NOMO-1 treated with DMSO at 0.1 percent for 48 hours (cell line): ENCODE data around the gene ACTR8.

Source experiments
- DNase-seq: peaks from one replicate; lab custom pipeline; 2025; ENCODE audit not compliant: unreplicated experiment; lab: John Stamatoyannopoulos, UW

ACTR8 gene

DNA sequence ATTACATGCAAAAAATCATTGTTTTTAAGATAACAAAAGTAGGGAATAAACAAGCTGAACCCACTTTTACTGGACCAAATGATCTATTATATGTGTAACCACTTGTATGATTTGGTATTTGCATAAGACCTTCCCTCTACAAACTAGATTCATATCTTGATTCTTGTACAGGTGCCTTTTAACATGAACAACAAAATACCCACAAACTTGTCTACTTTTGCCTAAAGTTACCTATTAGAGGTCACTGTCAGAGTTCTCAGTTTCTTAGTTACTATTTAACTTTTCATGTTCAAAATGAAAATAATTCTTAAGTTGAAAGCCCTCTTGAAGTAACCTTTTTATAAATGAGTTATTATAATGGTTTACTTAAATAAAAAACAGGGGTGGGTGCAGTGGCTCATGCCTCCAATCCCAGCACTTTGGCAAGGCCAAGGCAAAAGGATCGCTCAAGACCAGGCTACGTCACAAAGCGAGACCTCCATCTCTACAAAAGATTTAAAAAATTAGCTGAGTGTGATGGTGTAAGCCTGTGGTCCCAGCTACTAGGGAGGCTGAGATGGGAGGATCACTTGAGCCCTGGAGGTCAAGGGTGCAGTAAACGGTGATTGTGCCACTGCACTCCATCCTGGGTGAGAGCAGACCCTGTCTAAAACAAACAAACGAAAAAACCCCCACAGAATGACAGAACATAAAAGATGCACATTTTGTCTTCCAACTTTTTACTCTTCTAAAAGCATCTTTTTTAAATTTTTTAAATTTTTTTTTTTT, 16.0 kb downstream of the ACTR8 start:
- DNase-seq, result no peak

DNA sequence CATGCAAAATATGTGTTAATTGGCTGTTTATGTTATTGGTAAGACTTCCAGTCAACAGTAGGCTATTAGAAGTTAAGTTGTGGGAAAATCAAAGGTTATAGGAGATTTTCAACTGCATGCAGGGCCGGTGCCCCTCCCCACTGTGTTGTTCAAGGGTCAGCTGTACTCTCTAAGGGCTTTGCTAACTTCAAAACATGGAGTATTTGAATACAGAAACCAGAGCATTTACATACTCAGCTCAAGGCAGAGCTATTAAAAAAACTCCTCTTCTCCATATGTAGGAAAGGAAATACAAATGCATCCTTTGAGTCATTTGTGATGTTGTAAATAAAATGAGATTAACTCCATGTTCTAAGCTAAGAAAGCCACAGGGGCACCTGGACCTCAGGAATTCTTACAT, 18.8 kb downstream of the ACTR8 start:
- no peak for DNase-seq

DNA sequence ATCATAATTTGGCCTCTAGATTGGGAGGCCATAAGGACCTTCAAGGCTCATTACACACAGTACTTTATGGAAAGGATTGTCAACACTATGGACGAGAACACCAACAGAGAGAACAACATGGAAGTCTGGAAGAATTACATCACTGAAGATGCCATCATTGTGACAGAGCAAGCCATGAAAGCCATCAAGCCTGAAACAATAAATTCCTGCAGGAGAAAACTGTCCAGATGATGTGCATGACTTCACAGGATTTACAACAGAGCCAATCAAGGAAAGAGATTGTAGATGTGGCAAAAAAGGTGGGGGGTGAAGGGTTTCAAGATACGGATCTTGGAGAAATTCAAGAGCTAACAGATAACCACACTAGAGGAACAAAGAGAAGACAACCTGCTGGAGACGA, 19.7 kb downstream of the ACTR8 start:
- DNase-seq, result no peak

DNA sequence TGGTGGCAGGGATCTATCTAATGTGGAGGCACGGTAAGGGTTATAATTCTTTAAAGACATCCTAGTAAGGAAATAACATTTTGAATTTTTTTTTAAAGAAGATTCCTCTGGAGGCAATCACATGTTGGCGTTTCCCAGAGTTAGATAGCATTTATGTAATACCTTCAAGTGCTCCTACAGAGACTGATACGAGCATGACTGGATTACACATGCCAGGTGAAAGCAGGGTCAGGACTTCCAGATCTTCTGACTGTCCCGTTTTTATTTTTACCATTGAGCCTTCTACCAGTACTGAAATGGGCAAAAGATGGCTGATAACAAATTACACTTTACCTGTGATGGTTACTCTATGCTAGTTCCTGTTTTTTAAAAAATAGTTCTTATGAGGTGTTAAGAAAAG, 21.8 kb downstream of the ACTR8 start:
- no peak for DNase-seq

DNA sequence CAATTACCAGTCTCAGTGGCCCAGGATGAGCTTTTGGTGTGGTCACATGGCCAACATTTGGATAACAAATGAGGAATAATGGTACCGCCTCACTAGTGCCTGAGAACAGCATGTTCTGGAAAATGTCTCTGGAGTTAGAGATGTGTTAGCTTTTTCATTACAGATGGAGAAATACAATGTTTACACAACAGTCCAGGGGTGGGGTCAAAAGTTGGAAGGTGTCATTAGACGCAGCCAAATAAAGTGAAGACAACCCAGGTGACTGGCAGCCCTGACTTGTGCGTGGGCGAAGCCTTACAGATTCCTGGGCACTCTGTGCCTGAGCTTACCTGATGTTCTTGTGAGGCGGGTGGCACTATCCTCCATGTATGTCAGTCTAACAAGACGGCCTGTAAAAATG, 22.8 kb downstream of the ACTR8 start:
- no peak for DNase-seq

DNA sequence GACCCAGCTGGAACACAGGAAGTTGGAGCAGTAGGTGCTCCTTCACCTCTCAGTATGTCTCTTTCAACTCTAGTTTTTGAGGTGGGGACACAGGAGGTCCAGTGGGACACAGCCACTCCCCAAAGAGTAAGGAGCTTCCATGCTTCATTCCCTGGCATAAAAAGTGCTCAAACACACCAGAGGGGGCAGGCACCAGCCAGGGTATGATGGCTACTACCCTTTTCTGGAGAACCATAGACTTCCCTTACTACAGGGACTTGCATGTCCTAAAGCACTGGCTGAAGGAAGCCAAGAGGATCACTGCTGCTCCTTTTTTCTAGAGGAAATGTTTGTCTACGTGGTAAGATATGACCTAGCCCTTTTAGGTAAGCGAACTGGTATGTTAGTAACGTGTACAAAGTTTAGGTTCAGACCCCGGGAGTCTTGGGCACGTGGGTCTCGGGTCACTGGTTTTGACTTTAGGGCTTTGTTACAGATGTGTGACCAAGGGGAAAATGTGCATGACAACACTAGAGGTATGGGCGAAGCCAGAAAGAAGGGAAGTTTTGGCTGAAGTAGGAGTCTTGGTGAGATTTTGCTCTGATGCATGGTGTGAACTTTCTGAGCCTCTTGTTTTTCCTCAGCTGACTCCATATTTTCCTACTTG, 23.7 kb downstream of the ACTR8 start:
- DNase-seq, result no peak

DNA sequence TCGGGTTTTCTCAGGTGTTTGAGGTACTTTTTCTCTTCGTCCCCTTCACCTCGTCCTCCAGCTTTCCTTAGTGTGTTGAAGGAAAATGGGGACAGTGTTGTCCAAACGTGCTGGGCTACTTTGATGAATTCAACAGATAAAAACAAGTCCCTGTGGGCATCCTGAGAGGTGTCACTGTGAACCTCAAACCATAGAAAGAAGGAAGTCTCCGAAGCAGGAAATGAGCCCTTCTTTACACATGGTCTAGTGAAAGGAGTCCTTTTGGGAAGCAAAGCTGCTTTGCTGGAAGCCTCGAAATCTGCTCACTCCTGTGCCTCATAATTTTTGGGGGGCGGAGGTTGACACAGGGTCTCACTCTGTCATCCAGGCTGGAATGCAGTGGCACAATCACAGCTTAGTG, 25.0 kb downstream of the ACTR8 start:
- DNase-seq, result no peak

DNA sequence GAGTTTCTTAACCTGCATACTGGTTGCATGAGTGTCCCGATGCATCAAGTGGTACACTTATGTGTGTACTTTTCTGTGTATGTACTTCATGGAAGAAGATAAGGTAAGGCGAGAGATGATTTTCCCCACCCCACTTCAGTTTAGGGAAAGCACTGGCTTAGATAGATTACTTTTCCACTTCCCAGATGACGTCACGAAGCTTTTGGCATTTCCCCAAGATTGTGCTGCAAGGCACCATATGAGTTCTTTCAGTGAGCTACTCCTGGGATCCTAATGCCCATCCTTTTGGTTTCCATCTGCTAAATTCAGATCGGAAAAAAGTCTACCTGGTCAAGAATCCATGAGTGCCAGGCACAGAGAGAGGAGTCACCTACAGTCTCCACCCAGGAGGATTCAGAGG, 31.1 kb downstream of the ACTR8 start:
- DNase-seq, result no peak

DNA sequence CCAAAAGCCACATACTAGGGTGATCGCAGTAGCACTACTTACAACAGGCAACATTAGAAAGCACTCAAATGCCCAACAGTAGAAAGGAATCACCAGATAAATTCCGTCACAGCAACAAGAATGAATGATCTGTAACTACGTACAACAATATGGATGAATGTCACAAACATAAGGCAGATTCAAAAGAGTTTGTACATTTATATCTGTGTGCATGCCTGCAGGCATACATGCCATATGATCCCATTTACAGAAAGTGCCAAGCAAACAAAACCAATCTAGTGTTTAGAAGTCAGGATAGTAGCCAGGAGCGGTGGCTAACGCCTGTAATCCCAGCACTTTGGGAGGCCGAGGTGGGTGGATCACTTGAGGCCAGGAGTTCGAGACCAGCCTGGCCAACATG, 32.0 kb downstream of the ACTR8 start:
- DNase-seq, result no peak

DNA sequence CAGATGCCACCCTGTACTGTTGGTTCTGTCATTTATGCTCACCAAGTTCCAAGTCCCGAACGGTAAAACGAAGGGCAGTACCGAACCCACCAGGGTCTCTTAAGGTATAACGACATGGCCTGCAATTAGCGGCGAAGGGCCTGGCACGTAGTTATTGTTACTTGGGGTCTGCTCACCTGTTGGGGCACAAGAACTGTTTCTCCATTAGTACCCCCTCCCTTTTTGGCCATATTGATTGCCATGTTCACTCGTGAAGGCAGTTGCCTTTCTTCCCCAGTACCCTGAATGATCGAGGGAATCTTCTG, 35.1 kb downstream of the ACTR8 start:
- no peak for DNase-seq

DNA sequence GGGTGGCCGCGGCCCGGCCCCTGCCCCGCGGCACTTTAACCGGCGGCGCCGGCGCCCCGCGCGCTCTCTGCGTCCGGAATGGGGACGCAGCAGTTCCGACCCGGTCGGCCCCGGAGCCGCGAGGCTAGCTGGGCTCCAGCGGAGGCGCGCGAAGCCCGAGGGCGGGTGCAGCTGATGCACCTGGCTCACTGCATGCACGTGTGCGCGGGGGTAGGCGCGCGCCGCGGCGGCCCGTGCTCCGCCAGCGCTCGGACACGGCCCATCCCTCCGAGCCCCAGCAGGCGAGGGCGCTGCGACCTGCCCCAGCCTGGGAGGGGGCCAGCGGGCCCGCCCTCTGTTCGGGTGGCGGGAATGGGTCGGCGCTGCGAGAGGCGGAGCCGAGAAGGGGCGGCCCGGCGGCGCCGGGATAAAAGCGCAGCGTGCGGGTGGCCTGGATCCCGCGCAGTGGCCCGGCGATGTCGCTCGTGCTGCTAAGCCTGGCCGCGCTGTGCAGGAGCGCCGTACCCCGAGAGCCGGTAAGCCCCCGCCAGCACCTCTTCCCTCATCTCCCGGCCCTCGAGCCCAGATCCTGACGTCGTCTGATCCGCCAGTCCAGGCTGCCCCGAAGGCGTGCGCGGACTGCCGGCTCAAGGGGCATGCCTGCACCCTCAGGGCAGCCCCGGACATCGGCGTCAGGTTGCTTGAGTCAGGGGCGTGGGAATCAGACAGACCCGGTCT, 35.7 kb downstream of the ACTR8 start, which contains the start of the genes CHDH and IL17RB:
Gene CHDH (minus strand): TSS at position 286 of the 717 bp plus-strand sequence. CDS start 22,411 bp downstream, outside the sequence.
Gene IL17RB (plus strand): TSS at position 435 of the 717 bp plus-strand sequence. CDS start 21 bp downstream, at position 456.
- no peak for DNase-seq

DNA sequence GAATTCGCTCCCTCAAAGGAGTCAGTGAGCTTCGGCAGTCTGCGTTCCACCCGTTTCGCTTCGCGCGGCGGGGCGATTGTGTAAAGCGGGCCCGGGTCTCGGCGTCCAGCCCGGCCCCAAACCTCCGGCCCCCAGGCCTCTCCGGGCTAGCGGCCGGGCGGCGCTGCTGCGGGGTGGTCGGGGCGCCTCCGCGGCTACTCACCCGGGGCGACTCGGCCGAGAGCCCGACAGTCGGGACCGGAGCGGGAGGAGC, 36.1 kb downstream of the ACTR8 start:
- no peak for DNase-seq

DNA sequence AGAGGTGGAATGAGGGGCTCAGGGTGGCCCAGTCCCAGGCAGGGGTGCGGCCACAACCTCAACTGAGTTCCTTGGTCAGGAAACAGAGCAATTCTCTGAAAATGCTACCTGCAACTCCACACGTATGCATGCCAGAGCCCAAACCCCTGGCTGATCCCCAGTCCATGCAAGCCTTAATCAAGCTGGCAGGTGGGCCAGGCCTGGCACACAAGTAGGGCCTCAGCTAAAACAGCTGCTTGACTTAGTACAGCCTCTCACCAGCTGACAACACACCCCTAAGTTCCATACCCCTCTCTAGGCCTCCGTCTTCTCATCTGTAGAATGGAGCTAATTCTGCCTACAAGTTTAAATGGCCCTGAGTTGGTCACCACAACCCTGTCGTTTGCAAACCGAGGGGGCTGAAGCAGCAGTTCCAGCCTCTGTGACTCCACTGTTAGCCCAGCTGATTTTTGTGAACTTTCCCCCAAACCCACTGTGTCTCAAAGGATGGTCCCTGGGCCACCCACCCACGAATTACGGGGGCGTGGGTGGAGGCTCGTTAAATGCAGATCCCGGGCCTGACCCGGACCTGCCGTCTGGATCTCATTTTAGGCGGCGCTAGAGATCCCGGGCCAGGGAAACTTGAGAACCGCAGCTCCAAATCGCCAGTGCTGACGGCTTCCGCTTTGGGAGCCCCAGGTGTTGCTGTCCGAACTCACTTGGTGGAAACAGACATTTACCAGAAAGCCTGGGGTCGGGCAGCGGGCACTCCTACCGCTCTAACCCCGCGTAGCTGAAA, 36.7 kb downstream of the ACTR8 start:
- DNase-seq, result no peak

DNA sequence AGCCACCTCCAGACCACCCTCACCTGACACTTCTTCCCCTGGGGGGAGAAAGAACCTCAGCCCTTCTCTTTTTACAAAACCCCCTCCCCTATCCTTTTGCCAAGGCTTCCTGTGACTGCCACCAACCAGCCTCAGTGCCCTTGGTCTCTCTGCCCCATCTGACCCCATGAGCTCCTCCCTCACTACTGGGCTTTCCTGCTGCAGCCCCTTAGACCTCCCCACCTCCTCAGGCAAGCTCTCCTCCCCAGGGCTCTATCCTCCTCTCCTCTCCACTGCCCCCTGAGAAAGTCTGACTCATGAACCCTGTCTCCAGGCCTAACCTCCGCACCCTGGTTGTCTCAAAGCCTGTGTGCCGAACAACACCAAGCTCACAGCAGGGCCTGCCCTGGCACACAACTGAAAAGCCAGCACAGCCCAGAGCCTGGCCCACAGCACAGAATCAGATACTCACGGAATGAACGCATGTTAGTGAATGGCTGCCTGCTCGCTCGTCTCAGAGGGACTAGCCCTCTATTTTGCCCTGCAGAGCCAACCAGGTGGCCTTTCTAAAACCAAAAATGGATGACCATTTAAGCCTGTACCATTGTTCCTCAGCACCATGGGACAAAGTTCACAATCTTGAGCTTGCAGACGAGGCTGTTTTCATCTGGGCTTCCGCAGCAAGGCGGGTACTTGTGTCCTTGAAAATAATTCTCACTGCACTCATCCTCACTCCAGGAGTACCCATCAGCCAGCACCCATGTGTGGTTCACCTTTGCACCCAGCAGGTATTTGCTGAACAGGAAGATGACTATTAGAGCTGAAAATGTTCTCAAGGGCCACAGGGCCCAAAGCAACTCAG, 37.5 kb downstream of the ACTR8 start:
- no peak for DNase-seq

DNA sequence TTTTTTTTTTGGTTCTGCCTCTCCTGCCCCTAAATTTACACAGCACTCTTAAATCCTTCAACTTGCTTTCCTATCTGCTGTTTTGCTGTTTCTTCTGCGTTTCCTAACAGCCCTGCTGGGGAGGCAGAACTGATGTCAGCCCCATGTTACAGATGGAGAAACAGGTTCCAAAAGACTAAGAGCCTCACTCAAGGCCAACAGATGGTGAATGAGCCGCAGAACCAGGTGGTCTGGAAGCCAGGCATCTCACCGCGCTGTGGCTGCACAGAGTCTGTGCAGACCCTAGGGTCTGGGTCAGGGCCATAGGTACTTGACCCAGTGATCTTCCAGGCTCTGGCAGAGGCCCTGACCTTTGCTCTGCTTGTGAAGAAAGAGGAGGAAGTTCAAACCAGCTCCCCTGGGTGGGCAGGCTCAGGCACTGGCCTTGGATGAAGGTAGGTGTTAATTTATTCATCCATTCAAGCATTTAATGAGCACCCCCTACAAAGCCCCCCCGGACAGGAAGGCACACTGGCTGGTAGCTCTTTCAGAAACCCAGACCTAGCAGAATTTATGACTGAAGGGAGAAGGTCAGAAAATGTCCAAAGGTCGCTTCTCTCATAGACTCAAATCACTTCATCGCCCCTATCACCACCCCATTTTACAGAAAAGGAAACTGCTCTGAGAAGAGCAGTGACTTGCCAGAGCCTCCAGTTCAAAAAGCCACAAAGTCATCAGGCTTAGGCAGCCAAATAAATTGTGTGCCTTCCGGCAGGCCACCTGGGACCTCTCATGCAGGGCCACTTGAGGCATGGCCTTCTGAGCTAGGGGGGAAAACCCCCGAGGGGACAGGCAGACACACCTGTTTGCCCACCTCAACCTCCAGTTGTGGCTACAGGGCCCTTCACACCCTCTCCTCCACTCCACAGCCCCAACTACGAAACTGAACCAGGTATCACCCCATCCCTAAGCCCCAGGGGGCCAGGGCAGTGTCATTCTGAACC, 38.5 kb downstream of the ACTR8 start:
- DNase-seq, result no peak

DNA sequence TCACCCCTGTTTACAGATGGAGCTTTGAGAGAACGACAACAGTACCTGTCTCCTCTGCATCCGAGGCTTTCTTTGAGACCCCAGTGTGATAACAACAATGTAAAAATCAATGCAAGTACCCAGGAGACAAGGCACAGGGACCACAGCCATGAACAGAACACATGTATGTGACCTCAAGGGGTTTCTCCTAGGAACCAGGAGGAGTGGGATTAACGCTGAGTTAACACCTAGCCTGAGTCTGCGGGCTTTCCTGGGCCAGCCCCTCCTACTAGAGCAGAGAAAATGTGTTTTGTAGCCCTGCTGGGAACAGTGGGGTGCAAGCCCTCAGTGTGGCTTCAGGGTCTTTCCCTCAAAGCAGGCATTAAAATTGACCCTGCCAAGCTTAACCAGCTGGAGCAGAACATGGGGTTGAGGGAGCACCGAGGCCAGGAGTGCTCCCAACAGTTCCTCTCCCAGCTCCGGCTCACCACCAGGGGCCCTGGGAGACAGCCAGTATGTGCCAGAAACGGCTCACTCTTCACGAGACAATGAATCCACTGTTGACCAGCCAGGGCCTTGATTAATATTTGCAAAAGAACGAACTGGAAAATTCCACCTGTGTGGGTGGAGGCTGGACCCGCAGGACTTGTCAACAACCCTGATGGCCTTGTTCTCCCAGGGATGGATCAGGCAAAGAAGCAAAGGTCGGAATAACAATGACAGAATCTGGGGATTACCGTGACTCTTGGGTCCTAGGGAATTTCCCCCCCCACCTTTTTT, 39.3 kb downstream of the ACTR8 start:
- DNase-seq, result no peak

DNA sequence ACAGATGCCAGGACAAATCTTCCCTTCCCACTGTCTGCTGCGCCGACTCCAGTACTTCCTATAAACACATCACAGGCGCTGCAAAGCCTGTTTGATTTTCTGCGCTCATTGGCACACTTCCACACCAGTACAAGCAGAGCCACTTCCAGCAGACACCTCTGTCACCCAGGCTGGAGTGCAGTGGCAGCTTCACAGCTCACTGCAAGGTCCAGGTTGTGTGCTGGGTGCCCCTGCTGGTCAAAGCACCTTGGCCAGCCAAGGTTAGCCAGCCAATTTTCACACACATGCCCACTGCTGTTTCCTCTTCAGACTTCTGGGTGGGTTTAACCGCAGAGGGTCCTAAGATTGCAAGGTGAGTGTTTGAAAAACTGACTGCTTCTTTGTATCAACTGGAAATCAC, 40.7 kb downstream of the ACTR8 start:
- no peak for DNase-seq

DNA sequence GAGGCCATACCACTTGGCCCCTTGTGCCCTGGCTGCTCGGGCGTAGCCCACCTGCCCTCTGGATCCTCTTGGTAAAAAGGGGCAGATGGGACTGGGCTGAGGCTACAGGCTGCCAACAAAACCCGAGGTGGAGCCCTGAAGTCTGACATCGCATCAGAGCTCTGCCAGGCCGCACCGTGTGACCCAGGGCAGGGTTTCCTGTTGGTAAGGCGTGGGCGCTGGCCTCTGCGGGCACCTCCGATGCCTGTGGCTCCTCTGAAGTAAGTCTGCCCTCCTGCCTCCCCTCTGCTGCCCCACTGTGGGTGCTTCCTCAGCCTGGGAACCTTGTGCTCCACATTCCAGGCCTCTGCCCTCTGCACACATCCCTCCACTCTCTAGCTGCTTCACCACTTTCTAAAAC, 44.6 kb downstream of the ACTR8 start:
- no peak for DNase-seq
